NCI-H2196 (cell line): ENCODE data around the gene ZNF217.
"Not testable (repeated sequence)": the region's sequence is repeated elsewhere in the genome, so short reads cannot be mapped to it uniquely, and the experiment has no call there.

Experiments used
- DNase-seq: peaks from one replicate; lab custom pipeline; 2025; ENCODE audit not compliant: unreplicated experiment; lab: John Stamatoyannopoulos, UW

The ZNF217 gene

GRCh38 chr20:53598140-53599043 lies 4.8 kb upstream of the ZNF217 start:
- no peak for DNase-seq

DNA sequence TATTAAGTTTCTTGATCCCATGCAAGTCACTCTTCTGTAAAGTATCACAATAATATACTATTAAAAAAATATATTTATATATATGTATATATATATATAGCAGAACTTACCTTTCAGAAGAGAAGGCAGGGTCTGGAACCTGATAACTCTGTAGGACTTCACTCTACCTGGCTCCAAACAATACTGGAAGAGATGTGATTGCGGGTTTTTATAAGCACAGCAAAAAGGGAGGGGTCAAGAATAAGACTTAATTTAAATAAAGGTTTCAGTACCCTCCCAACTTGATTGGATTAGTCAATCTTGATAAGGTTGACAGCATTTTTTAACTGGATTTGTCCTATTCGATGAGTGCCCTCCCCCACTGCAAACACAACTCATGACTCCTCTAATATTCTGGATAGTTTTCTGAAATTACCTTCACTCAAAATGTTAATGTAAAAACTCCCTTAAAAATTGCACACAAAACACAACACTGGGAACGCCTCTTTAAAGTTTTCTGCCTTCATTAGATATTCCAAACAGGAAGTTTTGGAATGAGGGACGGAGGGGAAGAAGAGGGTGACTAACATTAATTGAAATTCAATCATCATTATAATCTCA lies 4.0 kb upstream of the ZNF217 start:
- DNase-seq = no peak

DNA sequence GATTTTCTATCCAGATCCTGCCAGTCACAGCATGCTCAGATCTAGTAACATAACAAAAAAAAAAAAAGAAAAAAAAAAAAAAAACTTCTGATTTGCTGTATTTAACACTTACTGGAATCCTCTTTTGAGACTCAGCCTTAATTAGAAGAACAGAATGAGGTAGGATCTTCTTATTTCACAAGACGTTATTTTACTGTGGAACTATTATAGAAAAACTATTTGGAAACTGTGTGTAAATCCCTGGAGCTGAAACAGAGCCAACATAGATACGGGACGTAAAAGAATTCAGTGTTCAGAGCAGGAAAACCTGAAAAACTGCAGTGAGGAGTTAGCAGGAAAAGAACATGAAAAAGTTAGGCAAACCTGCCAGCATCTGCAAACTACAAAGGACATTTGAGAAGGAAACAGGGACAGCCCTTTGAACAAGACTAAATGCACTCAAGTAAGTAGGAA lies 3.4 kb upstream of the ZNF217 start:
- no peak for DNase-seq

DNA sequence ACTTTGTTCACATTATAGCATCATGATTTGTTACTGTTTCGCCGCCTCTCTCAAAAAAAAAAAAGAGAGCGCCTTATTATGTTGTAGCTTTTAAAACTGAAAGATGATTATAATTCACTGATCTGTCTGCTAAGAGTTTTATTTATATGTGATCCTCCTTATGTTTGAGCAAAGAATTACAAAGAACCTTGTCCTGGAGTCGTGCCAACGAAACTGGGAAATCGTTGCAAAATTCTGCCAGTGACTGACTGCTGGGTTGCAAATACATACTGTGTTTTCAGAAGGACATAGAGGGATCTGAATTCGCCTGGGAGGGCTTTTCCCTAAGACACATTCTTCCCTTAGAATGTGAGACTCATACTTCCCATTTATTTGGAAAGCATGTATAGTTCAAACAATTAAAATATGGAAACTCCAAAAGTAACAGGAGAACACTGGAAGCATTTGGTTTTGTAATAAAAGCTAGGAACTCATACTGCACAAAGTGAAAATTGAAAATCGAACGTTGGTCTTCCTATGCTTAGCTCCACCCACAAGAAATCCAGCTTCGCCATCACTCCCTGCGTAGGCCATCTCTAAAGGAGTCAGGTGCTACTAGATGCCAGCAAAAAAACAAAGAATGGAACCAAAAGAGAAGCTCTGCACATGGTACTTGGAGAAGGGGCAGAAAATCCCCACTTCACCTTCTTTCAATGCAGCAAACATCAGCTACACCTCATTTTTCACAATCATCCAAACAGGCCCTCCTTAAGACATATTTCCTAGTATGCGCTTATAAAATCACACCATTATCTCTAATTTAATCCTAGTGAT lies 2.8 kb upstream of the ZNF217 start:
- not testable (repeated sequence) for DNase-seq

DNA sequence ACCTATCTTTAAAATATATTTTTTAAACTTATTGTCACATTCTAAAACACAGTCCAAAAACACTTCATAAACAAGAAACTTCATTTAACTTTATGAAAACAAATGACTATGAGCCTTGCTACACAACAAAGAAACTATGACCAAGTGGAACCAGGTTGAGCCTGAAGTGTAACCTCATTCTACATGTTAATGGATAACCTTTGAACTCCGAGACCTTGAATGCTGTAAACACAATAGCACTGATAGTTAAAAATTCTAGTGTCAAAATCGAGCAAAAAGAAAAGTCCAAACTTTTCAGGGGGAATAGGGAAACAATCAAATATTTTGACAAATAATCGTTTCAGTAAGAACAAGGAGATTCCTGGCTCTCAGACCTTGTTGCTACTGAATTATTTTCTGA lies 2.1 kb upstream of the ZNF217 start:
- not testable (repeated sequence) for DNase-seq

- DNase-seq = no peak
These were observed 1.4 kb upstream of the ZNF217 start for GRCh38 chr20:53595018-53595378.

- peak; percentile 96 for DNase-seq
These were observed 704 bp upstream of the ZNF217 start for GRCh38 chr20:53594068-53595017.

DNA sequence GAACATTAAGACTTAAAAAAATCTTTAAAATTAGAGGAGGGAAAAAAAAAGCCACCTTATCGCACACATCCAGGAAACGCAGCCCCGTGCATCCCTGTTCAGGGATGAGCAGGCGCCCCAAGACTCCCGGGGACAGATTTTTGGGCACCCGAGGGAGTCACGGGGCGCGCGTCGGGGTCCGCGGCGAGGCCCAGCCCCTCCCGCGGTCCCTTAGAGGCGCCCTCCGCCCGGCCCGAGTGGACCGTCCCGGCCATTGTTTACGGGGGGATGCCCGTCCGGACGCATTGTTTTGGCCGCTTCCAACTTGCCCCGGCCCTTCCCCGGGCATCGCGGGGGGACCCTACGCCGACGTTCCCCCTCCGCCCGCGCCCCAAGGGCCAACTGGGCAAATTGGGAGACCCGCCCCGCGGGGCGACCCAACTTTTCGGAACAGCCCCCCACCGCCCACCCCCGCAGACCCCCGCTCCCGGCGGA lies 610 bp downstream of the ZNF217 start:
- DNase-seq = no peak

- DNase-seq = not testable (repeated sequence)
These were observed 1.1 kb downstream of the ZNF217 start for GRCh38 chr20:53592454-53592991.

- DNase-seq = not testable (repeated sequence)
These were observed 1.6 kb downstream of the ZNF217 start for GRCh38 chr20:53591941-53592441.

DNA sequence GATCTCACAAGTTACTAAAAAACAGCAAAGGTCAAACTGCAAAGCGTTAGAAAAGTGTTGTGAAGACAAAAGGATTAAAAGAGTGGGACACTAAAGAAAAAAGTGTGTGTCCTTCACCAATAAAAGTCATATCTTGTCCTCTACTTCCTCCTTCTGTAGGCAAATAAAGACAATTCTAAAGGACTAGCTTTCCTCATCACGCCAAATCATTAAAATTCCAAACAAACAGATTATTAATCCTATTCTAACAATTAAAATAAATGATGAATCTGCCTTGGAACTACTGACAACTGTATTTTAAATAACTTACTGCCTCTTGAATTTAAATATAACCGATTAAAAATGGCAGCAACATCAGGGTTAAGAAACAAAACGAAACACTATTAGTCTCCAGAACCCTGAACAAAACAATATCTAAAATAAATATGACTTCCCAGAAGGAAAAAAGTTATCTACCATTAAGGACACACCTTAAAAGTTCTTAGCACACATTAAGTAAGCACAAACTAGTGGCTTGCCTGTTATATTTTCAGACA lies 2.4 kb downstream of the ZNF217 start:
- DNase-seq = not testable (repeated sequence)

- not testable (repeated sequence) for DNase-seq
These were observed 3.0 kb downstream of the ZNF217 start for GRCh38 chr20:53590608-53591007.

DNA sequence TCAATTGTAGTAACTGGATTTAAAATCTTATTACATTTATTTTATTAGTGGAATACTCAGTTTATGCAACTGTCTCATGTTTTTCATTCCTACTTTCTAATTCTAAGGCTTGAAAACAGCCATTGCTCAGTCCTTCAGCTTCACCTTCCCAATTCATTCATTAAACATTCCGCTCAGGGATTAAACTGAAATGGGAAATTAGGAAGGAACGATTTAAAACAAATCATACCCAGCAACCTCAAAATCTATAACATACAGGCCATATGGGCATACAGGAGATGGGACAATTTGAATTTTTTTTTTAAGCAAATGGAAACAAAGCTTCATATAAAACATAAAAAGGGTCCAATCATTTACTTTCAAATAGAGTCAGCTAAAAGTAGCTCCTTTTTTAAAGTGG lies 3.5 kb downstream of the ZNF217 start:
- DNase-seq = not testable (repeated sequence)

DNA sequence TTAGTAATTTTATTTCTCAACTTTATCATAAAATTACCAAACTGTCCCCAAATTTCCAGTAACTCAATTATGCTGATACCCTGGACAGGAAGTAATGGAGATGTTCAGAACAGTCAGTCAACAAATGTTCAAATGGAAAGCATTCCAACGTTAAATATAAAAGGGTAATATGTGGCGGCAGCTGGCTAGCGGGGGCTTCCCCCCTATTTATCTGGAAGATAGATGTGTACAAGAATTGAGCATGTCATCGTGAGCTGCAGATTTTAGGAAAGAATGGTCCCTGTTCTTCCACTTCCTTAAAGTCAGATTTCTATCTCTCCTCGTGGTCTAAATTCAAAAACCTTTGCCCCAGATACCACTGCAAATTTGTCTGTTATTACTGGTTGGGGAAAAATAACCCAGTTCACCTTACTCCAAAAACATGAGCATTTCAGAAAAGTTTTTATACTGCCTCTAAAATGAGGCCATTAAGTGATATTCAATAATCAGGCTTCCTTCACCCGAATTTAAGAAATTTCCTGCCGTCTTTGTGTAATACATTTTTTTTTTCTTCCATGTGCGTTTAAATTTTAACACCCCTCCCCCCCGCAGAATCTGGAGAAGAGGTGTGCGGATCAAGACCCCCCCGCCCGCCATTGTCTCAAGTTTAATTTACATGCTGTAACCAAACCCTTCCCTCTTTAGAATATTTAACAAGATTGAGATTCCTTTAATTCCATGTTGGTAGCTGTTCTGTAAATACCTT lies 4.1 kb downstream of the ZNF217 start:
- DNase-seq = not testable (repeated sequence)

GRCh38 chr20:53587157-53587703 lies 6.4 kb downstream of the ZNF217 start:
- not testable (repeated sequence) for DNase-seq

DNA sequence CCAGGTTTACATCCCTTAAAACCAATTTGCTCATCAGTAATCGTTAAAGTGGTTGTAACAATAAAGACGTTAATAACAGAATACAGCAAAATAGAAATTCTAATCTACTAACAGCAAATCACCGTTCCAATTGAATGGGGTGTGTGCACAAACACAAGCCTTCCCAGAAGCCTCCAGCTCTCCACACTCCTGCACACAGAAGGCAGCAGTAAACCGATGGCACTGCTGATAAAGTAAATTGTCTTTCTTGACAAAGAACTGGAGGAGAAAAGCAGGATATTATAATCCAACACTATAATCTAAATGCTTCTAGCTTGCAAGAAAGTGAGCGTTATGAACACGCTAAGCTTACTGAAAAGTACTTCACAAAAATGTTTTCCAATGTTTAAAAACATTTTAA lies 7.0 kb downstream of the ZNF217 start:
- no peak for DNase-seq

GRCh38 chr20:53585910-53586309 lies 7.7 kb downstream of the ZNF217 start:
- not testable (repeated sequence) for DNase-seq

GRCh38 chr20:53585004-53585569 lies 8.6 kb downstream of the ZNF217 start:
- not testable (repeated sequence) for DNase-seq
